SKM-1 (cell line): ENCODE data around the gene TMEM212.
A peak's percentile ranks its signal among the peaks of the same experiment; 100 is the strongest.

Experiments used
- DNase-seq: peaks from one replicate; lab custom pipeline; 2025; ENCODE audit not compliant: unreplicated experiment; lab: John Stamatoyannopoulos, UW

The TMEM212 gene

GRCh38 chr3:171842864-171843518 lies at the start of gene TMEM212:
Gene TMEM212 (plus strand): TSS chr3:171843349. CDS start chr3:171843384, 35 bp downstream.
- no peak for DNase-seq

GRCh38 chr3:171796625-171797264 lies 46.4 kb upstream of the TMEM212 start:
- DNase-seq: no peak

- no peak for DNase-seq
Measured at GRCh38 chr3:171797265-171797679, 45.9 kb upstream of the TMEM212 start.

GRCh38 chr3:171797873-171798272 lies 45.3 kb upstream of the TMEM212 start:
- DNase-seq: no peak

- no peak for DNase-seq
Measured at GRCh38 chr3:171799501-171799900, 43.6 kb upstream of the TMEM212 start.

- no peak for DNase-seq
Measured at GRCh38 chr3:171801738-171802589, 41.2 kb upstream of the TMEM212 start.

- DNase-seq: no peak
Measured at GRCh38 chr3:171802590-171802956, 40.6 kb upstream of the TMEM212 start.

GRCh38 chr3:171803044-171803443 lies 40.1 kb upstream of the TMEM212 start:
- DNase-seq: peak; percentile 71

GRCh38 chr3:171804618-171805389 lies 38.3 kb upstream of the TMEM212 start:
- no peak for DNase-seq

- no peak for DNase-seq
Measured at GRCh38 chr3:171805687-171806086, 37.5 kb upstream of the TMEM212 start.

- no peak for DNase-seq
Measured at GRCh38 chr3:171806200-171807128, 36.7 kb upstream of the TMEM212 start.

- DNase-seq: no peak
Measured at GRCh38 chr3:171807129-171807675, 35.9 kb upstream of the TMEM212 start.

GRCh38 chr3:171807806-171808205 lies 35.3 kb upstream of the TMEM212 start:
- no peak for DNase-seq

- peak; percentile 83 for DNase-seq
Measured at GRCh38 chr3:171809611-171809860, 33.6 kb upstream of the TMEM212 start.

- peak; percentile 22 for DNase-seq
Measured at GRCh38 chr3:171809861-171810628, 33.1 kb upstream of the TMEM212 start, which contains the start of gene PLD1. Gene PLD1 (minus strand): TSS chr3:171810483. CDS start chr3:171738051, 72,432 bp downstream.

- DNase-seq: peak; percentile 20
Measured at GRCh38 chr3:171810629-171811294, 32.4 kb upstream of the TMEM212 start.

- DNase-seq: peak; percentile 72
Measured at GRCh38 chr3:171811295-171811912, 31.7 kb upstream of the TMEM212 start.

- no peak for DNase-seq
Measured at GRCh38 chr3:171811913-171812335, 31.2 kb upstream of the TMEM212 start.
